ENCODE data around the gene SNRNP25. TPM values are rescaled to one million over a fixed set of nuclear protein-coding genes. Genes with fewer than 3 reads are reported as not detected.
"Not testable (repeated sequence)": the region's sequence is repeated elsewhere in the genome, so short reads cannot be mapped to it uniquely, and the experiment has no call there.

Gene SNRNP25
- total RNA-seq, 1 experiment from 2014 or later = 21.2 TPM

- intact Hi-C loops (cut with micrococcal nuclease) = no loop called here
- DNase-seq (ENCODE audit: unreplicated experiment) = no peak
- Mint-ChIP-seq H3K27ac (ENCODE audit: low read depth, unreplicated experiment) (no peak overlapping the region), H3K27me3 (ENCODE audit: insufficient read depth, unreplicated experiment) (no peaks in the 10 kb centered on the region), H3K36me3 (ENCODE audit: insufficient read depth, unreplicated experiment) (peaks cover 54% of the 10 kb centered on the region), H3K9me3 (ENCODE audit: unreplicated experiment) (no peaks in the 10 kb centered on the region), H3K4me3 (ENCODE audit: unreplicated experiment) (no peak overlapping the region), H3K4me1 (ENCODE audit: insufficient read depth, unreplicated experiment) (no peaks in the 10 kb centered on the region)
- no peak for TF ChIP-seq CTCF (IDR thresholded peaks at IDR 0.05; ENCODE audit: unreplicated experiment)
- CTCF ChIA-PET = interaction anchor here (0.7 kb wide), 1 partner anchor 22 kb away, joined by 3 read pairs; no protein-coding TSS in a partner anchor
- POLR2A ChIA-PET = no interaction called here
- no TSS peak for BruUV-seq (replicated peaks)
These were observed 10.3 kb upstream of the SNRNP25 start for GRCh38 chr16:43294-43693.

- DNase-seq (ENCODE audit: unreplicated experiment) = no peak
- Mint-ChIP-seq H3K36me3 (ENCODE audit: insufficient read depth, unreplicated experiment) (peaks cover 66% of the 10 kb centered on the region), H3K27ac (ENCODE audit: low read depth, unreplicated experiment) (no peak overlapping the region), H3K9me3 (ENCODE audit: unreplicated experiment) (no peaks in the 10 kb centered on the region), H3K4me3 (ENCODE audit: unreplicated experiment) (no peak overlapping the region), H3K27me3 (ENCODE audit: insufficient read depth, unreplicated experiment) (no peaks in the 10 kb centered on the region), H3K4me1 (ENCODE audit: insufficient read depth, unreplicated experiment) (no peaks in the 10 kb centered on the region)
- ChIA-PET CTCF (interaction anchor here (0.5 to 1.2 kb wide), 2 partner anchors 22 to 361 kb away, joined by 3 read pairs; no protein-coding TSS in a partner anchor), POLR2A (interaction anchor here (1.3 kb wide), 1 partner anchor 9 kb away, joined by 5 read pairs; the partner anchor contains the start of genes POLR3K and SNRNP25)
- intact Hi-C loops (cut with micrococcal nuclease) = no loop called here
- TF ChIP-seq CTCF (IDR thresholded peaks at IDR 0.05; ENCODE audit: unreplicated experiment) = no peak
- BruUV-seq (replicated peaks) = no TSS peak
These were observed 9.0 kb upstream of the SNRNP25 start for GRCh38 chr16:44655-45054.

GRCh38 chr16:45454-45853 is 8.2 kb upstream of the SNRNP25 start:
- ChIA-PET POLR2A (interaction anchor here (1.3 kb wide), 1 partner anchor 8 kb away, joined by 5 read pairs; the partner anchor contains the start of genes POLR3K and SNRNP25), CTCF (interaction anchor here (0.5 to 0.7 kb wide), 2 partner anchors 11 to 387 kb away, joined by 3 read pairs; no protein-coding TSS in a partner anchor)
- Mint-ChIP-seq H3K4me1 (ENCODE audit: insufficient read depth, unreplicated experiment) (no peaks in the 10 kb centered on the region), H3K27me3 (ENCODE audit: insufficient read depth, unreplicated experiment) (no peaks in the 10 kb centered on the region), H3K9me3 (ENCODE audit: unreplicated experiment) (no peaks in the 10 kb centered on the region), H3K4me3 (ENCODE audit: unreplicated experiment) (no peak overlapping the region), H3K27ac (ENCODE audit: low read depth, unreplicated experiment) (no peak overlapping the region), H3K36me3 (ENCODE audit: insufficient read depth, unreplicated experiment) (peaks cover 73% of the 10 kb centered on the region)
- intact Hi-C loops (cut with micrococcal nuclease) = no loop called here
- BruUV-seq (replicated peaks) = no TSS peak
- no peak for DNase-seq (ENCODE audit: unreplicated experiment)
- TF ChIP-seq CTCF (IDR thresholded peaks at IDR 0.05; ENCODE audit: unreplicated experiment) = no peak

GRCh38 chr16:46510-46909 is 7.1 kb upstream of the SNRNP25 start:
- H3K27ac Mint-ChIP-seq (ENCODE audit: low read depth, unreplicated experiment); BruUV-seq (replicated peaks); CTCF ChIA-PET; intact Hi-C loops (cut with micrococcal nuclease); H3K27me3 Mint-ChIP-seq (ENCODE audit: insufficient read depth, unreplicated experiment); H3K4me3 Mint-ChIP-seq (ENCODE audit: unreplicated experiment); DNase-seq (ENCODE audit: unreplicated experiment); H3K9me3 Mint-ChIP-seq (ENCODE audit: unreplicated experiment); H3K4me1 Mint-ChIP-seq (ENCODE audit: insufficient read depth, unreplicated experiment): not testable (repeated sequence)
- H3K36me3 Mint-ChIP-seq (ENCODE audit: insufficient read depth, unreplicated experiment) = peaks cover 71% of the 10 kb centered on the region
- POLR2A ChIA-PET = interaction anchor here (1.9 kb wide), 1 partner anchor 25 kb away, joined by 7 read pairs; no protein-coding TSS in a partner anchor

GRCh38 chr16:47234-47633 is 6.4 kb upstream of the SNRNP25 start:
- no TSS peak for BruUV-seq (replicated peaks)
- H3K4me1 Mint-ChIP-seq (ENCODE audit: insufficient read depth, unreplicated experiment) = no peaks in the 10 kb centered on the region
- no peak overlapping the region for H3K27ac Mint-ChIP-seq (ENCODE audit: low read depth, unreplicated experiment)
- no peaks in the 10 kb centered on the region for H3K27me3 Mint-ChIP-seq (ENCODE audit: insufficient read depth, unreplicated experiment)
- intact Hi-C loops (cut with micrococcal nuclease) = no loop called here
- CTCF ChIA-PET = no interaction called here
- DNase-seq (ENCODE audit: unreplicated experiment) = no peak
- H3K9me3 Mint-ChIP-seq (ENCODE audit: unreplicated experiment) = no peaks in the 10 kb centered on the region
- no peak for TF ChIP-seq CTCF (IDR thresholded peaks at IDR 0.05; ENCODE audit: unreplicated experiment)
- H3K36me3 Mint-ChIP-seq (ENCODE audit: insufficient read depth, unreplicated experiment) = peaks cover 64% of the 10 kb centered on the region
- POLR2A ChIA-PET = interaction anchor here (1.9 kb wide), 1 partner anchor 25 kb away, joined by 7 read pairs; no protein-coding TSS in a partner anchor
- H3K4me3 Mint-ChIP-seq (ENCODE audit: unreplicated experiment) = no peak overlapping the region
